ENCODE data around the gene JOSD1.

Gene JOSD1

DNA sequence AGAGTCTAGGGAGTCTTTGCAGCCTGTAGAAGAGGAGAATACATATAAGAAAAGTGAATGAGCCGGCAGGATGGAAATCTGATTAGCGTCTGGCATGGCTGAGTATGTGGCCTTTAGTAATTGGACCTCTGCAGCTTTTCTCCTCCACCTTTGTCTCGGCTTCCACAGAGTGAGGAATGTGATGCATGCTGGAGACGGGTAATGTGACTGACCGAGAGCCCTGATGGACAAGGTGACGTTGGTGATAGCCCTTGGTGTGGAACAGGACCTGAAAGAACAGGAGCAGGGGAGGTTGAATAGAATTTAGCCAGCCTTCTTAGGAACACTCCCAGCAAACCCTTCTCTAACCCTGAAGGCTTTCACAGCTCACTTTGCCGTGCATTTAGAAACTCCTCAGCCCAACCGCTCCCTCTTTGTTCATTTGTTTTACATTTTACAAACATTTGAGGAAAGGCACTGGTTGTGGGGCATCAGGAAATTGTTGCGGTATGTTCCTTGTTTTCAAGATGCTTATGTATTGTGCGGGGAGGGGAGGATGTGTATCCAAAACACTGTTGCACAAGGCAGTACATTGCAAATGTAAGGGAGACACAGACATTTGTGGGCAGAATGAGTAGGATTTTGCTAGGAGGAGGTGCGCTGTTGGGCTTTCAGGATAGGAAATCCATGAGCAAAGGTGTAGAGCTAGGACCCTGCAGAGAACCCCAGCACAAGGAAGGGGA is 11.9 kb upstream of the JOSD1 start:
- no peak for DNase-seq (ENCODE audit: low read depth in 3 of 3)

DNA sequence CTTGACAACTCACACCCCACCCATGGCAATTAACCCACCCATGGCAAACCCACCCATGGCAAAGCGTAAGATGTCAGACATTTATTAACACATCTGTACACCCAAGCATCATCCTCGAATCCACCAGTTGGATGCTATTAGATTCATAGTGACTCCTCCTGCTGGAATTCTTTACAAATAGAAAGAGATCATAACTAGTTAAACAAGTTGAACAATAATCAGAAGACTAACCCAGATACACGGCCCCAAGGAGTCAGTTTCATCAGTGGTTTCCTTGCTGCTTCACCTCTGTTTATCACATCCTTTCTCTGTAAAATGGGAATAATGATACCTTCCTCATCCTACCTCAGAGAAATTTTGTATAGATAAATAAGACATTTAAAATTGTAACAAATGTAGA is 10.1 kb upstream of the JOSD1 start:
- DNase-seq (ENCODE audit: low read depth in 3 of 3) = no peak

DNA sequence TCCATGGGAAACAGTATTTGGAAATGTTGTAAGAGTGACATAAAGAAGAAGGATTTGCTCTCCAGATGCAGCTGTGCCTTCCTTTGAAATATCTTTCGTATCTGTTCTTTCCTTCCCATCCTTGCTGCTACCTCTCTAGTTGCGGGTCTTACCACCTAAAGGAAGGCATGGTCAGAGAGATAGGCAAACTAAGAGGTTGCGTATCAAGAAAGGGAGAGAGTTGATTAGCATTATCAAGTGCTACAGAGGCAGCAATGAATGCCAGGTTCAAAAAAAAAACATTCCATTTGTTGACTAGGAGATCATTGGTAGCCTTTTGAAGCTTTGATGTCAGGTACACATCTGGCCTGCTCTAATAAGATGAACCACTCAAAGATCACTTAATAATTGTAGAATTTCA is 9.6 kb upstream of the JOSD1 start:
- DNase-seq (ENCODE audit: low read depth in 3 of 3) = no peak

DNA sequence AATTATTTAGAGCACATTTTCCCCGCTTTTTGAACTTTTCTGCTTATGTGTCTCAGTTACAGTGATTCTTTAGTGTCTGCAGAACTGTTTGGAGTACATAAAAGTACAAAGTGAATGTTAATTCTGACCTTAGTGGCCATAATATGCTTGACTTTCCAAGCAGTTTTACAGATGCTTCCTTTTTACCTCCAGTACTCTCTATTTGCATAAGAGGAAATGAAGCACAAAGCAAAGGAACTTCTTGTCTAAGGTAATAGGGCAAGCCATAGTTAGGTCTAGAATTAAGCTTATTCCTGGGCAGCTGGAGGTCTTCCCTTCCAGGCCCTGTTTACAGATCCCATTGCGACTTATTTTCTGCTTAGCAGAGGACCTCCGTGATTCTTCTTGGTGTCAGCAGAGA is 8.6 kb upstream of the JOSD1 start:
- no peak for DNase-seq (ENCODE audit: low read depth in 3 of 3)

DNA sequence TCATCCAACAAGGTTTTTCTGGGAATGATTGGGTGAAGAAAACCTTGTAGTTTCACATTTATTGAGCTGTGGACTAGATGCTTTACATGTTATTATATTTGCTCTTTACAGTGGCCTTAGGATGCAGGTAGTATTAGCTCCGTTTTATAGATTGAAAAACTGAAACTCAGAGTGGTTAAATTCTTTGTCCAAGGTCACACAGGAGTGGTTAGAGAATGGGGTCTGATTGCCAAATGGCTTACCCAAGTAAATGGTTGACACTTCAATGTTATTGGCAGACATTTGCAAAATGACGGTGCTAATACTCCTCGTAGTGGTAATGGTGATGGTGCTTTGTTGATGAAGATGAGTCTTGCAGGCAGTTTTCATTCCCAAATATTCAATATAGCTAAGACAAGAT is 7.2 kb upstream of the JOSD1 start:
- no peak for DNase-seq (ENCODE audit: low read depth in 3 of 3)

DNA sequence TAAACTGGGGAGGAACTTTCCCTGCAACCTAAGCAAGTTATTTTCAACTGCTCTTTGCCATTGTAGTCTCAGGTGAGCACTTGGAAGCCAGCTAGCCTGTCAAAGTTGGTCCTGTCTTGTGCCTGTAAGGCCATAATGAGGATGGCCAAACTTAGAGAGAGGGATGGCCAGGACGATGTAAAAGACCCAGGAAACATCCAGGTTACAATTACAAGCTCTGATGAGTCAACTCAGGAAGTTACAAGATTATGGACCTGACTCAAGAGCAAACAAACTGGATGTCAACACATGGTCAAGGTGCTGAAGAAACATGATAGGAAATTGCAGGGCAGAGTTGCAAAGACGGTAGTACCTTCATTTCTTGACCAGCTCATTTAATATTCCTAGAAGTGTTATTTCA is 6.6 kb upstream of the JOSD1 start:
- DNase-seq (ENCODE audit: low read depth in 3 of 3) = no peak

DNA sequence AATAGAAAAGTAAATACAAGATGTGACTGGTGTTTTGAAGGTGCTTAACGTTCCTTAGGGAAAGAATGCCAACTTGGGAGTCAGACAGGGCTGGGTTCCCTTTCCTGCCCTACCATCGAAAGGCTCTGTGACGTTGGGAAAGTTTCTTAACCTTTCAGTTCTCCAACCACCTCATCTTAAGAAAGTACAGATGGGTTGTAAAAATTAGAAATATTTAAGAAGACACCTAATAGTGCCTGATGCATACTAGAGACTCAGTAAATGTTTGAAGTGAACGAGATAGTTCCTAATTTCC is 6.1 kb upstream of the JOSD1 start:
- no peak for DNase-seq (ENCODE audit: low read depth in 3 of 3)

DNA sequence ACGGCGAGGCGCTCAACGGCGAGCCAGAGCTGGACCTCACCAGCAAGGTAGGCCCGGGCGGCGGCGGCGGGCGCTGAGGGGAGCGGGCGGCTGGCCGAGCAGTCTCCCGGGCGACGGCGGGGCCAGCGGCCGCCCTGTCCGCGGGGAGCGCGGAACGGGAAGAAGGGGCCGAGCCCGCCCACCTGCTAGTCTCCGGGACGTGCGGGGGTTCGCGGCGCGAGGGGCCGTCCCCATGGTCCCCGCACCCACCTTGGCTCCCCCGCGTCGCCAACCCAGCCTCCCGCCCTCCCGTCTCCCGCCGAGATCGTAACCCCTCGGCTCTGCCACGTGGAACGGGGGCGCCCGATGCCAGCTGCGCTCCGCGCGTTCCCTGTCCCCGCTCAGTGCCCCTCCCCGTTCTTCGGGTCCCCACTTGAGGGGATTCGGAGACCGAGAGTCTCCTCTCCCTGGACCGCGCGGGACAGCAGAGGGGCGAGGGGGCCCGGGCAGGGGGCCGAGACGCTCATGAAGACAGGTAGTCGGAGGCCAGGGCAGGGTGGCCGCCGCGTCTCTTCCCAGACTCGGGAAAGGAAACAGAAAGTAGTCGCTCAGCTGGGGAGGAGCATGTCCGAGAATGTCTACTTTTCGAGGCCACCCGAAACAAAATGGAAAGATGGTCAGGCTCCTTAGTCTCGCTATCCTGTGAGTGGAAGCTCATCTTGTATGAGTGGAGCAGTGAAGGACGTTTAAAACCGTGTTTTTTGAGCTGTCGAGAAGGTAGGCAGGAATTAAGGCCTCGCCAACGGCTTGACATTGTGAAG is 5.6 kb upstream of the JOSD1 start:
- peak; percentile 19 to 36 (median 21) for DNase-seq (ENCODE audit: low read depth in 3 of 3)

DNA sequence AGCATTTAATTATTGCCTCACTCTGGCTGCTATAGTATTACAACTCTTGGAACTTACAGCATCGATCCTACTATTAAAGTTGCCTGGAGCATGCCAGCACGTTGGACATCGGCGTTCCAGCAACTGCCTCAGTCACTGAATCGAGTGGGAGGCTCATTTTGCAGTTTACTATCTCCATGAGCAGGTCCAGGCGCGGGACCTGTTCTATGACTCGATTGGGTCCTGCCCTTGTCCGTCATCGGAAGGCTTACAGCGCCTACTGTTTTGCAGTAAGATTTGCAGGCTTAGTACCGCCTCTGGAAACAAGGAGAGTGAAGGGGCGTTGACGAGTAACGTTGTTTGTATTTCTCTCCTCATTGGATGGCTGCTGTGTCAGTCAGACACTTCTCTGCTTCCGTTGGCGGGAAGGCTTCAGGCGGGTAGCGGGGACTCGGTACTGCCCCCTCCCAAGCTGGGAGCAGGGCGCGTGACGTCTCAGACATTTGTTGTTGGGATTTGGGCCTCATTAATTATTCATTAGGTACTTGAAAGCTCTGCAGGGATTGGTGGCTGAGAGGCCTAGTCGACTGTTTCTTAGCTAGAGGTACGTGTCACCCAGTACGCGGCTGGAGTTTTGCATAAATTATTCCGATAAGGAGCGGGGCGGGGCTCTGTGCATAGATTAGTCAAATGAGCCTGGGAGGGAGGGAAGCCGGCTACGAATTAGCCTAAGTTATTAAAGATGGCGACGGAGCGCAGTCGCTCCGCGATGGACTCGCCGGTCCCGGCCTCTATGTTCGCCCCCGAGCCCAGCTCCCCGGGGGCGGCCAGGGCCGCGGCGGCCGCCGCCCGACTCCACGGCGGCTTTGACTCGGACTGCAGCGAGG is 4.7 kb upstream of the JOSD1 start, which contains the start of gene GTPBP1:
Gene GTPBP1, plus strand, starts transcription at position 710 of the 866 bp plus-strand sequence. Its CDS starts 12 bp downstream, at position 722.
- peak; percentile 75 to 96 (median 91) for DNase-seq (ENCODE audit: low read depth in 3 of 3)

DNA sequence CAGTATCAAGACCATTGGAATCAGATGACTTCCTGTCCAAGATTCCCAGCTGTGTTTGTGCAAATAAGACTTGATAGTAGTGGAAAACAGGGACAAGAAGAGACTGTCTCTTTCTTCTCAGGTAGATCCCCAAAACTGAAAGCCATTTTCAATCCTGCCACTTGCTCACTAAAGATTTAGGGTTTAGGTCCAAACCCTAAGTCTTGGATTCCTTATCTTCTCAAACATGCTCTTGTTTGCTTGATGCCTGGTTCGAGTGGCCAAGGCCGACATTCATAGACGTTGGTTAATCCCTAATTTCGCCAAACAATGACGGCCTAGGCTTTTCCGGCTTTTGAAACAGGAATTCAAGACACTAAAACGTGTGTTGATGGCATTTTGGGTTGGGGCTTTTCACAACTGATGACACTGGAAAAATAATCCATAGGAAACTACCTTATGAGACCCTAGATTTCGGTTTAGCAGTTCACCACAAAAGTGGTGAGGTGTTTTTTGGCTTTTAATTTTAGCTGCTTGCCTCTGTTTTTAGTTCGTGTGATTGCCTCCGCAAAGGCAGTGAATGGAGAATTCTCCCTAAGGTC is 4.0 kb upstream of the JOSD1 start:
- no peak for DNase-seq (ENCODE audit: low read depth in 3 of 3)

DNA sequence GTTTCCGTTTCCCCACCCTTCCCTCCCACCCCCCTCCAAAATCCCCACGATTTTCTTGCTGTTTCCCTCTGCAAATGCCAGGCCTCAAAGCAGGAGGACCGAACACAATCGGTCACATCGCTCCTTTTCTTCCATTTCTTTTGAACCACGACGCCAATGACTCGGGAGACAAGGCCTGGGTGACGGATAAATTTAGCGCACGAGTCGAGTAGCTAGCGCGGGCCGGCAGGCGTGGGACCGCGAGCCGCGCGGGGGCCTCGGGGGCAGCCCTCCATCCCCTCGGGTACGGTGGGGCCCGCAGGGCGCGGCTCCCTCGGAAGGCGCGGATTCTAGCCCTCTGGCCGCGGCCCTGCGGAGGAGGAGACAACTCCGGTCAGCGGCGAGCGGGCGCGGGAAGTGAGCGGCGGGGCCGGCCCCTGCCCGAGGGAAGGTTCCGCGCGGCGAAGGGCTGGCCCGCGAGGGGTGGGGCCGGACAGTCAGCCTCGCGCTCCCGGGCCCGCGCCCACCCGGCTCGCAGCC is 414 bp downstream of the JOSD1 start:
- DNase-seq (ENCODE audit: low read depth in 3 of 3) = peak in 1 of 3 experiments; percentile 17

DNA sequence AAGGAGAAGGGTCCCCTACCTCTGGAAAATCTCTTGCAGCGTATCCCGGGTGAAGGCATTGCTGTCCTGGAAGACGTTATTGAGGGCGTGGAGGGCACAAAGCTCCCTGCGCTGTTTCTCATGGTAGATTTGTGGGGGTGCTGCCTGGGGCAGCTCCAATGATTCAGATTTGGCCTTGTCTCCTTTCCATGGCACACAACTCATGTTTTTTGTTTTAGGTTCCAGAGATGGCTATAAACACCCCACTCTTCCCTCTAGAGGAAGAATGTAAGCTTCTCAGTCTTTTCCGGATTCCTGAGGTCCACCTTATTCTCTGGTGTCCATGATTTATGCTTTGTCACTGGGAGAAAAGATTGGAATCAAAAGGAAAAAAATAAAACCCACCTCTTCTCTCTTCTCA is 959 bp downstream of the JOSD1 start:
- no peak for DNase-seq (ENCODE audit: low read depth in 3 of 3)

DNA sequence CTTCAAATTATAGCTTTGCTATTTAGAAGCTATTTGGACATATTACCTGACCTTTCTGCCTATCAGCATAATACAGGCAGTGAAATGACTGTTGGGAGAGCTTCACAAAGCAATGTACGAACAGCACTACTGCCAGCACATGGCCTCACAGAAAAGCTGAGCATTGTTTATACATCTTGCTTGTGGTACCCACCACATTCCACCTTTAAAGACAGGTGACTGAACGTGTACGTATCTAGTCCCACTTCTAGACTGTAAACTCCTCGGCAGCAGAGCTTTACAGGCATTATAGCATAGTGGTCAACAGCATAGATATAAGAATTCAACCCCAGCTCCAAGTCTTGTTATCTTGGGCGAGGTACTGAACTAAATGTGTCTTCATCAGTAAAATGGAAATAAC is 1.6 kb downstream of the JOSD1 start:
- no peak for DNase-seq (ENCODE audit: low read depth in 3 of 3)

DNA sequence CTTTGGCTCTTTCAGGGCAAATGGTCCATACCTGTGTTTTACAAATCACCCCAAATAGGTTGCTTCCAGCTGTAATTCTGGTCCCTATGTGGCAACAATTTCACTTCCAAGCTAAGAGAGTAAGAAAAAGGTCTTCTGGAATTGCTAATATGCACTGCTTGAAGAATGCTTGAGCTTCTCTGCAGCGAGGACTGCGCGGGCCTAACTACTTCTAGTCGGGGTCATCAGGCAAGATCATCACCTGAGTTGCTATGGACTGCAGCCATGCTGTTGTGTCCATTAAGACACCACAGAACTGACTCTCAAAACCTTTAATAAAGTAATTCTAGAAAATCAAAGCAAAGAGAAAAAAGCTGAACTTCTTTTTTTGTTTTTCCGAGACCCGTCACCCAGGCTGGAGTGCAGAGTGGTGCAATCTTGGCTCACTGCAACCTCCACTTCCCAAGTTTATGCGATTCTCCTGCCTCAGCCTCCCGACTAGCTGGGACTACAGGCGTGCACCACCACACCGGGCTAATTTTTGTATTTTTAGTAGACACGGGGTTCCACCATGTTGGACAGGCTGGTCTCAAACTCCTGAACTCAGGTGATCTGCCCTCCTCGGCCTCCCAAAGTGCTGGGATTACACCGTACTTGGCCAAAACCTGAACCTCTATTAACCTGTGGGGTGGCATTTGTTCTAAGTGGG is 2.2 kb downstream of the JOSD1 start:
- DNase-seq (ENCODE audit: low read depth in 3 of 3) = no peak

DNA sequence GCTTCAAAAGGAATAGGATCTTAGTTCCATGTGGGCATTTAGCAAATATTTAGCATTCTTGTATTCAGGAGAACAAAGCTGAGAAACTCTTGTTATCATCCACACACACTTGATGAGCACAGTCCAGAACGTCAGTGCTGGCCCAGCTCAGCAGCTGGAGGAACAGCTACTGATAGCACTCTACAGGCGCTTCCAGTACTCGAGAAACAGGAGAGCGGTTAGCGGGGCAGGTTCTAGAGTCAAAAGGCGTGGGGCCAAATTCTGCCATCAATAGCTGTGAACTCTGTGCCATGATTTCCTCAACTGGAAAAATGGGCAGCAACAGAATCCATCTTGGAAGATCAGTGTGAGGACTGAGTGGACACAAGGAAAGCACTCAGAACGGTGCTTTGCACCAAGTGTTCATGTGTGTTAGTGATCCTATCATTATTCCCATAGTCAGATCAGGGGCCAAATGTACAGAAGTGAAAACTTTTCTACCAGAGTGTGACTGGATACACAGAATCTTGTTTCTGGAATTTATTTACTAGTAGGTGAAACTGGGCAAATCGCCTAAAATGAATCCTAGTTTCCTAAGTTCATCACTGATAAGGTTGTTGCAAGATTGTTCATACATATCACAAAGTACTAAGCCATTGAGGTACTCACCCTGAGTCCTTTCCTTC is 3.2 kb downstream of the JOSD1 start:
- DNase-seq (ENCODE audit: low read depth in 3 of 3) = no peak

DNA sequence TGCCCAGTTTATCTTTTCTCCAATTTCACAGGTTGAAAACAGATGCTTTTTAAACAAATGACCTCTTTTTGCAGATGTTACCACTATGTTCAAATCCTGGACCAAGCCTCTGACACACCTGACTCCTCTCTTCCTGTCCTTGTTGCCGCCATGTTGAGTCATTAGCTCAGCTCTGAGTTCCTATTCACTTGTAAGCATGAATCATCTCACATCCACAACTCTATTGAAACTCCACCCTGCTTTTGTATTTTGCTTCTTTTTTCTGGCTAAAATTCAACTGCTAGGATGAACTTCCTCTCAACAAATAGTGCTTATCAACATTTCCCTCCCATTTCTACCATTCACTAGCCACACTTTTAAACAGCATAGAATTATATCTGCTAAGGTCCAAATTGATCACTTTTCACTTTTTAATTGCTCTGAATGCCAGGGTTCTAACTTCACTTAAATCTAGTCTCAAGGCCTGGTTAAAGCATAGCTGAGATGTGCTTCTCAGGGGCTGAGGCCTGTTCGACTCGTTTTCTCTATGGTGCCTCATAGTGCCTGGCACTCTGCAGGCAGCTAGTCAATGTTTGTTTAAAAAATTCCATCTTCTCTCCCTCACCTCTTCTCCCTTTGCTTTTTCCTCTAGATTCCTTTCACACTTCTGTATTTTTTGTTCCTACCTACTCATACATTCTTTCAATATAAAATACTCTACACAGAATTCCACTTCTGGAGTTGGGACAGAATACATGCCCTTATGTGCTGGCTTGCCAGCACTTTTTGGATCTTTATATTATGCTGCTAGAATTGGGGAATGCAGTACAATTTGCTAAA is 3.9 kb downstream of the JOSD1 start:
- DNase-seq (ENCODE audit: low read depth in 3 of 3) = peak in 1 of 3 experiments; percentile 41

DNA sequence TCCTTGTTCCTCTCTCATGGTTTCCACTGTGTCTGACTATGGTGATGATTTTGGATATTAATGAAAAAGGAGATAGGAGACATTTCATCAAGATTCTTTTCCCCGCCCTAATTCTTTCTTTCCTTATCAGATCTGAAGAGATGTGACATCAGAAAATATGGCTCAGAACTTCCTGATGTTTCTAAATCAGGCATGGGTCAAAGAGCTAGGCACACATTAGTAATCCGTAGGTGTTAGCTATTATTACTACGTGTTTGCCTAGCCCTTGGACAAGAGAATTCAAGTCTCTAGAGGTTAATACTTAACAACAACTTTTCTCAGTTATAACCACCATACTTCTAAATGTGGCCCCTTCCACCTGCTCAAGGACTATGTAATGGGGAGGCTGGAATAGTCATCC is 5.8 kb downstream of the JOSD1 start:
- DNase-seq (ENCODE audit: low read depth in 3 of 3) = no peak

DNA sequence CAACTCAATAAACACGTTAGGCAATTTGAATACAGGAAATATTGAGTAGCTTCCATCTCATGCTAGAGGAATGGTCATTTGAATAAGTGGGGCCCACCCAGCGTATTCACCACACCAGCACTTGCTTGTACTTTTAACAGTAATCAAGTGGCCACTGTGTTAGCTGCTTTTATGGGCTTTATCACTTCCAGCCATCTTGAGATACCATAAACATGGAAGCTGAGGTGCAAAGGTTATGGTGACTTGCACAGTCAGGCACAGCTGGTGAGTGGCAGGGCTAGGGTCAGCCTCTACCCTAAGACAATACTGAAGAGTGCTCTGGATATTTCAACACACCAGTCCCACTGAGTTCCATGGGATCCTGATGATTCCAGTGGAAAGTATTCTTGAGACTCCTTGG is 6.7 kb downstream of the JOSD1 start:
- no peak for DNase-seq (ENCODE audit: low read depth in 3 of 3)

DNA sequence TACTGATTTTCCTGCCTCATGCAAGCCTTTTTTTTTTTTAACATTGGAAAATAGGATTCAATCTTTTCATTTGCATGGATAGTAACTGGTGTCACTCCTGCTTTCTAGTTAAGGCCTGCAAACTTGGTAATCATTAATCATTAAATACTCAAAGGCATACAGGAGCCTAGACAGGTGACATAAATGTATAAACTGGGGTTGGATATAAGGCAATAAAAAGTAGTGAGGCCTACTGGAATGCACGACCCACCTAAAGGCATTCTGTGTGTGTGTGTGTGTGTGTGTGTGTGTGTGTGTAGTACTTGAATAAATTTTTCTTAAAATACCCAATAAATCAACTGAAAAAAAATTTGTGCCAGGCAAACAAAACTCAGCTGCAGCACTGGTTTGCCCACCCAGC is 11.1 kb downstream of the JOSD1 start:
- DNase-seq (ENCODE audit: low read depth in 3 of 3) = no peak

DNA sequence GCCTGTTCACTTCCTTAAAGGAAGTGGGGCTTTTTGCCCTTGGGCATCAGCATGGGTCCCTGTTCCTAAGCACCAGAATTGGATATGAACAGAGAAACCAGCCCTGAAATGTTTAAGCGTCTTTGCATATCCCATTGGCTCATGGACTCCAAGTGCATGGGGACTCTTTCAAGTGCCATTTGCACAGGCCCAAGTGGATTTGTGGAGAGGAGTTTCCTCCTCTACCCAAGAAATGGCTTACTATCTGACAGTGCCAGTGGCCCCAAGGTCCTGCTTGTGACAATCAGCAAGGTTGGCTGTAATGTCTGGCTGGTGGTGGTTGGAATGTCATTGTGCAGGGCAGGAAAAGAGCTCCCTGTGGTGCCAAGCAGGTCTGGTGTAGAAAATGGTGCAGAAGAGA is 15.0 kb downstream of the JOSD1 start:
- DNase-seq (ENCODE audit: low read depth in 3 of 3) = no peak

All from stimulated activated CD4-positive, alpha-beta T cell treated with anti-CD3 and anti-CD28 coated beads, TNF-alpha, amount 100 ng/mL, for 4 hours (primary cell).